OCI-LY1 (cell line): ENCODE measurements around the gene AP3S2.
"Not testable (repeated sequence)": the region's sequence is repeated elsewhere in the genome, so short reads cannot be mapped to it uniquely, and the experiment has no call there.

ENCODE experiments used
- CTCF ChIP-seq: fragments of 200-600 bp; sonication (generic), shearing (Covaris generic); IDR thresholded peaks from 2 replicates; pipeline ENCODE4 v1.5.1; 2017; ENCODE audit warnings: mild to moderate bottlenecking, antibody characterized with exemption, low read length, moderate library complexity, mixed read lengths
- EZH2 ChIP-seq: fragments of 200-600 bp; sonication (generic), shearing (Covaris generic); IDR thresholded peaks from 2 replicates; pipeline ENCODE4 v1.8.0; 2017; ENCODE audit warnings: borderline replicate concordance, mixed run types, mild to moderate bottlenecking, antibody characterized with exemption, low read length, moderate library complexity, mixed read lengths

- TF ChIP-seq CTCF, EZH2: not testable (repeated sequence)
Observed at GRCh38 chr15:89854863-89855262, 38.9 kb downstream of the AP3S2 start.
